H1 (cell line): Measurements from ENCODE around the gene LRP8. TPM values are rescaled to one million over a fixed set of nuclear protein-coding genes. Genes with fewer than 3 reads are reported as not detected.

Source experiments
- BACH1 ChIP-seq: IDR thresholded peaks from 2 replicates; pipeline ENCODE4 v1.6.1; 2012; ENCODE audit warnings: low read length, improper control_type of control experiment
- EZH2 ChIP-seq: fragments of 200-600 bp; sonication (generic); IDR thresholded peaks from 2 replicates; pipeline ENCODE4 v1.7.1; 2012; ENCODE audit warnings: low read depth, mild to moderate bottlenecking, moderate library complexity, low read length, inconsistent platforms; ENCODE audit not compliant: severe bottlenecking
- HDAC6 ChIP-seq: IDR thresholded peaks from one replicate; pipeline ENCODE4 v1.7.1; 2012; ENCODE audit warnings: low read depth, mild to moderate bottlenecking, inconsistent platforms, low read length, moderate library complexity
- KDM5A ChIP-seq: fragments of 200-600 bp; IDR thresholded peaks from 2 replicates; pipeline ENCODE4 v1.7.1; 2012; ENCODE audit warnings: mild to moderate bottlenecking, low read length, inconsistent platforms, mixed read lengths
- NRF1 ChIP-seq: IDR thresholded peaks from 2 replicates; pipeline ENCODE4 v1.6.1; 2011; ENCODE audit warnings: mild to moderate bottlenecking, low read depth, low read length, improper control_type of control experiment
- RNF2 ChIP-seq: fragments of 200-900, 300-1000 bp; sonication (generic); IDR thresholded peaks from 2 replicates; pipeline ENCODE4 v1.7.1; 2016; ENCODE audit warnings: borderline replicate concordance, low read depth, mild to moderate bottlenecking, antibody characterized with exemption, low read length; ENCODE audit not compliant: poor library complexity, severe bottlenecking; ENCODE audit errors: missing control alignments
- SAP30 ChIP-seq: fragments of 300-600 bp; sonication (generic); IDR thresholded peaks from 2 replicates; pipeline ENCODE4 v1.7.1; 2012; ENCODE audit warnings: low read length, moderate library complexity, mild to moderate bottlenecking, inconsistent platforms; ENCODE audit not compliant: insufficient read depth, insufficient replicate concordance
- SIN3A ChIP-seq, 2 experiments: IDR thresholded peaks in 1 of 2; conservative IDR thresholded peaks in 1 of 2; 2 replicates each; pipeline ENCODE4 v1.6.1; 2011 to 2012; ENCODE audit warnings: low read length in 2 of 2, improper control_type of control experiment in 1 of 2, low read depth in 1 of 2, mild to moderate bottlenecking in 1 of 2
- SRF ChIP-seq: IDR thresholded peaks from 2 replicates; pipeline ENCODE4 v1.6.1; 2011; ENCODE audit warnings: mild to moderate bottlenecking, low read depth, low read length, moderate library complexity
- polyA plus RNA-seq, 7 experiments: library from polyadenylated mRNA; depleted of rRNA in 3 of 7; stranded (reverse) in 5 of 7; unstranded in 2 of 7; fragments of >200 nt in 5 of 7; fragments of 200-250 nt in 2 of 7; gene quantifications; 1 replicate in 5 of 7; 2 replicates in 1 of 7; 4 replicates in 1 of 7; pipeline versions ENCODE4 v1.2.1 to v1.2.3, GENCODE V29; 2011 to 2013; ENCODE audit warnings: missing spikeins in 2 of 7, mixed read lengths in 2 of 7
- total RNA-seq: library from RNA; stranded (reverse); fragmentation: NEBNext Ultra II Directional; extraction: Animal tissue kit (Norgen Biotek cat#: 25700); gene quantifications from 2 replicates; pipeline ENCODE4 v1.2.1, GENCODE V29; 2021
- TF ChIP-seq, protein P1 (sequence below): fragments of 300-600 bp; sonication (generic); IDR thresholded peaks from 2 replicates; pipeline ENCODE4 v1.7.1; 2012; ENCODE audit warnings: low read length, moderate library complexity, mild to moderate bottlenecking, inconsistent platforms; ENCODE audit not compliant: insufficient replicate concordance

Gene LRP8
- total and polyA plus RNA-seq, 2 of the 8 experiments (the other 6 are each of a cell fraction or from before 2014, with no cell fraction given) = 63.2 to 66.4 TPM

GRCh38 chr1:53326598-53327181 is 1.2 kb downstream of the LRP8 start (continued):
- TF ChIP-seq, protein P1, sequence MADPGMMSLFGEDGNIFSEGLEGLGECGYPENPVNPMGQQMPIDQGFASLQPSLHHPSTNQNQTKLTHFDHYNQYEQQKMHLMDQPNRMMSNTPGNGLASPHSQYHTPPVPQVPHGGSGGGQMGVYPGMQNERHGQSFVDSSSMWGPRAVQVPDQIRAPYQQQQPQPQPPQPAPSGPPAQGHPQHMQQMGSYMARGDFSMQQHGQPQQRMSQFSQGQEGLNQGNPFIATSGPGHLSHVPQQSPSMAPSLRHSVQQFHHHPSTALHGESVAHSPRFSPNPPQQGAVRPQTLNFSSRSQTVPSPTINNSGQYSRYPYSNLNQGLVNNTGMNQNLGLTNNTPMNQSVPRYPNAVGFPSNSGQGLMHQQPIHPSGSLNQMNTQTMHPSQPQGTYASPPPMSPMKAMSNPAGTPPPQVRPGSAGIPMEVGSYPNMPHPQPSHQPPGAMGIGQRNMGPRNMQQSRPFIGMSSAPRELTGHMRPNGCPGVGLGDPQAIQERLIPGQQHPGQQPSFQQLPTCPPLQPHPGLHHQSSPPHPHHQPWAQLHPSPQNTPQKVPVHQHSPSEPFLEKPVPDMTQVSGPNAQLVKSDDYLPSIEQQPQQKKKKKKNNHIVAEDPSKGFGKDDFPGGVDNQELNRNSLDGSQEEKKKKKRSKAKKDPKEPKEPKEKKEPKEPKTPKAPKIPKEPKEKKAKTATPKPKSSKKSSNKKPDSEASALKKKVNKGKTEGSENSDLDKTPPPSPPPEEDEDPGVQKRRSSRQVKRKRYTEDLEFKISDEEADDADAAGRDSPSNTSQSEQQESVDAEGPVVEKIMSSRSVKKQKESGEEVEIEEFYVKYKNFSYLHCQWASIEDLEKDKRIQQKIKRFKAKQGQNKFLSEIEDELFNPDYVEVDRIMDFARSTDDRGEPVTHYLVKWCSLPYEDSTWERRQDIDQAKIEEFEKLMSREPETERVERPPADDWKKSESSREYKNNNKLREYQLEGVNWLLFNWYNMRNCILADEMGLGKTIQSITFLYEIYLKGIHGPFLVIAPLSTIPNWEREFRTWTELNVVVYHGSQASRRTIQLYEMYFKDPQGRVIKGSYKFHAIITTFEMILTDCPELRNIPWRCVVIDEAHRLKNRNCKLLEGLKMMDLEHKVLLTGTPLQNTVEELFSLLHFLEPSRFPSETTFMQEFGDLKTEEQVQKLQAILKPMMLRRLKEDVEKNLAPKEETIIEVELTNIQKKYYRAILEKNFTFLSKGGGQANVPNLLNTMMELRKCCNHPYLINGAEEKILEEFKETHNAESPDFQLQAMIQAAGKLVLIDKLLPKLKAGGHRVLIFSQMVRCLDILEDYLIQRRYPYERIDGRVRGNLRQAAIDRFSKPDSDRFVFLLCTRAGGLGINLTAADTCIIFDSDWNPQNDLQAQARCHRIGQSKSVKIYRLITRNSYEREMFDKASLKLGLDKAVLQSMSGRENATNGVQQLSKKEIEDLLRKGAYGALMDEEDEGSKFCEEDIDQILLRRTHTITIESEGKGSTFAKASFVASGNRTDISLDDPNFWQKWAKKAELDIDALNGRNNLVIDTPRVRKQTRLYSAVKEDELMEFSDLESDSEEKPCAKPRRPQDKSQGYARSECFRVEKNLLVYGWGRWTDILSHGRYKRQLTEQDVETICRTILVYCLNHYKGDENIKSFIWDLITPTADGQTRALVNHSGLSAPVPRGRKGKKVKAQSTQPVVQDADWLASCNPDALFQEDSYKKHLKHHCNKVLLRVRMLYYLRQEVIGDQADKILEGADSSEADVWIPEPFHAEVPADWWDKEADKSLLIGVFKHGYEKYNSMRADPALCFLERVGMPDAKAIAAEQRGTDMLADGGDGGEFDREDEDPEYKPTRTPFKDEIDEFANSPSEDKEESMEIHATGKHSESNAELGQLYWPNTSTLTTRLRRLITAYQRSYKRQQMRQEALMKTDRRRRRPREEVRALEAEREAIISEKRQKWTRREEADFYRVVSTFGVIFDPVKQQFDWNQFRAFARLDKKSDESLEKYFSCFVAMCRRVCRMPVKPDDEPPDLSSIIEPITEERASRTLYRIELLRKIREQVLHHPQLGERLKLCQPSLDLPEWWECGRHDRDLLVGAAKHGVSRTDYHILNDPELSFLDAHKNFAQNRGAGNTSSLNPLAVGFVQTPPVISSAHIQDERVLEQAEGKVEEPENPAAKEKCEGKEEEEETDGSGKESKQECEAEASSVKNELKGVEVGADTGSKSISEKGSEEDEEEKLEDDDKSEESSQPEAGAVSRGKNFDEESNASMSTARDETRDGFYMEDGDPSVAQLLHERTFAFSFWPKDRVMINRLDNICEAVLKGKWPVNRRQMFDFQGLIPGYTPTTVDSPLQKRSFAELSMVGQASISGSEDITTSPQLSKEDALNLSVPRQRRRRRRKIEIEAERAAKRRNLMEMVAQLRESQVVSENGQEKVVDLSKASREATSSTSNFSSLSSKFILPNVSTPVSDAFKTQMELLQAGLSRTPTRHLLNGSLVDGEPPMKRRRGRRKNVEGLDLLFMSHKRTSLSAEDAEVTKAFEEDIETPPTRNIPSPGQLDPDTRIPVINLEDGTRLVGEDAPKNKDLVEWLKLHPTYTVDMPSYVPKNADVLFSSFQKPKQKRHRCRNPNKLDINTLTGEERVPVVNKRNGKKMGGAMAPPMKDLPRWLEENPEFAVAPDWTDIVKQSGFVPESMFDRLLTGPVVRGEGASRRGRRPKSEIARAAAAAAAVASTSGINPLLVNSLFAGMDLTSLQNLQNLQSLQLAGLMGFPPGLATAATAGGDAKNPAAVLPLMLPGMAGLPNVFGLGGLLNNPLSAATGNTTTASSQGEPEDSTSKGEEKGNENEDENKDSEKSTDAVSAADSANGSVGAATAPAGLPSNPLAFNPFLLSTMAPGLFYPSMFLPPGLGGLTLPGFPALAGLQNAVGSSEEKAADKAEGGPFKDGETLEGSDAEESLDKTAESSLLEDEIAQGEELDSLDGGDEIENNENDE = no peak
- TF ChIP-seq RNF2 (no peak), BACH1 (no peak), SRF (no peak), KDM5A (no peak), HDAC6 (no peak), SIN3A (conservative IDR thresholded peaks at IDR 0.05 in 1 of 2, IDR thresholded peaks at IDR 0.05 in 1 of 2; ENCODE audit: low read depth in 1 of 2, low read length in 2 of 2) (peak; percentile 35 to 37; a peak in 2 of 4 replicates), EZH2 (no peak), SAP30 (peak; percentile 52), NRF1 (no peak)
